GM21423 (cell line): ENCODE measurements around the gene CHTF18.
A peak's percentile ranks its signal among the peaks of the same experiment; 100 is the strongest.
"Not testable (repeated sequence)": the region's sequence is repeated elsewhere in the genome, so short reads cannot be mapped to it uniquely, and the experiment has no call there.

Source experiments
- ATAC-seq: cut with Tn5 transposase; IDR thresholded peaks from one replicate; pipeline ENCODE4 v1.9.1; 2021; ENCODE audit warnings: mild to moderate bottlenecking, moderate library complexity; ENCODE audit not compliant: unreplicated experiment

Gene CHTF18

DNA sequence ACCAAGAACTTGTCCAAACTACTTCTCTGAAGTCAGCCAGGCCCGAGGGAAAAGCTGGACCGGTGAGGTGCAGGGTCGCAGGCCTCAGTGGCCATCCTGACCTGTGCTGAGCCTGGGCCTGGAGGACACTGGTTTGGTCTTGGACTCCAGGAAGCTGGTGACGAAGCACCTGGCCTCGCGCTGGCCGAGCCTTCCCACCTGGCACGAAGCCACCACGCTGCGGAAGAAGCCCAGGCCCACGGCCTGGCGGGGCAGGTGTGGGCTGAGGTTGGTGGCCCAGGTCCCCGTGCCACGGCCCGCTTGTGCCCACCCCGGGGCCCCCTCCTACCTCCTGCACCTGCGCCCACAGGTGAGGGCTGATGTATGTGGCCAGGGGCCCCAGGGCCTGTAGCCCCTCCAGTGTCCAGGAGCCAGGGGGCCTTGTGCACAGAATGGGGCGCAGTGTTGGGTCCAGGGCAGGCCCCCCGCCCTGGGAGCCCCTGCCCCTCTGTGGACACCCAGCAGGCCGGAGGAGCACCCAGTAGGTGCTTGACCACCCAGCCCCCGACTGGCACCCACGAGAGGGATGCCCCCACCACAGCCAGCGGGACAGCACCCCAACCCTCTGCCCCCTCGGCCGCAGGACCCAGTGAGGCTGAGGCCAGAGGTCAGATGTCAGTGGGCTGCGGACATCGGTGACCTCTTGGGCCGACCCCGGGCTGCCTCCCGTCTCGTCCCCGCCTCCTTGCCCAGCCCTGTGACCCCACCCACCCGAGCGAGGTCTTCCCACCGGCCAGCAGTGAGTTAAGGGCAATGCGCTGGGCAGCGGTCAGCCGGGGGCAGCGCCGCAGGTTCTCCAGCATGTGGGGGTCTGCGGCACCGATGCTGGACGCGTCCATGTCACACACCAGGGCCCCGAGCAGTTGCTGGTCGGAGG lies 14.1 kb upstream of the CHTF18 start:
- ATAC-seq: no peak

GRCh38 chr16:775236-775796 lies 13.1 kb upstream of the CHTF18 start:
- ATAC-seq: no peak

- not testable (repeated sequence) for ATAC-seq
Observed at GRCh38 chr16:776298-776697, 12.1 kb upstream of the CHTF18 start.

DNA sequence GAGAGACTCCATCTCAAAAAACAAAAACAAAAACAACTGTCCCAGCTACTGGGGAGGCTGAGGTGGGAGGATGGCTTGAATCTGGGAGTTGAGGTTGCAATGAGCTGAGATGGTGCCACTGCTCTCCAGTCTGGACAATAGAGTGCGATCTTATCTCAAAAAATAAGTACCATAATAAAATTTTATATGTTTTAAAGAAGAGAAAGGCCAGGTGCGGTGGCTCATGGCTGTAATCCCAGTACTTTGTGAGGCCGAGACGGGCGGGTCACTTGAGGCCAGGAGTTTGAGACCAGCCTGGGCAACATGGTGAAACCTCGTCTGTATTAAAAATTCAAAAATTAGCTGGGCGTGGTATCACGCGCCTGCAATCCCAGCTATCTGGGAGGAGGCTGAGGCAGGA lies 11.6 kb upstream of the CHTF18 start:
- ATAC-seq: no peak

GRCh38 chr16:777826-778225 lies 10.6 kb upstream of the CHTF18 start:
- ATAC-seq: no peak

- no peak for ATAC-seq
Observed at GRCh38 chr16:778447-778846, 10.0 kb upstream of the CHTF18 start.

- ATAC-seq: no peak
Observed at GRCh38 chr16:778909-779527, 9.4 kb upstream of the CHTF18 start.

DNA sequence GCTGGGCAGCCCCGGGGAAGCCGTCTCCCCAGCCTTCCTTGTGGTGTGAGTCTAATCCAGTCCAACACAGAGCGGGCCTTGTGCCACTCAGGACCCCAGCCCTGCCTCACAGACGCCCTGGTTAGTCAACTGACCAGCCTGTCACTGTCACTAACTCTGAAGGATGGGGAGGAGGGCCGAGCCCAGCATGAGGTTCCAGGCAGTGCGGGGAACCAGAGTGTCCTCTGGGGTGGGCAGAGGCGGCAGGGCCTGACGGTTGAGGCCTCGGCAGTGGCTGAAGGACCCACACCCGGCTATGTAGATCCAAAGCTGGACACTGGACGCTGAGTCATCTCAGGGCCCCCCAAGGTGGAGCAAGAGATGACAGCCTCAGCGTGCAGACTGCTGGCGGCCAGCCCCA lies 8.9 kb upstream of the CHTF18 start:
- no peak for ATAC-seq

DNA sequence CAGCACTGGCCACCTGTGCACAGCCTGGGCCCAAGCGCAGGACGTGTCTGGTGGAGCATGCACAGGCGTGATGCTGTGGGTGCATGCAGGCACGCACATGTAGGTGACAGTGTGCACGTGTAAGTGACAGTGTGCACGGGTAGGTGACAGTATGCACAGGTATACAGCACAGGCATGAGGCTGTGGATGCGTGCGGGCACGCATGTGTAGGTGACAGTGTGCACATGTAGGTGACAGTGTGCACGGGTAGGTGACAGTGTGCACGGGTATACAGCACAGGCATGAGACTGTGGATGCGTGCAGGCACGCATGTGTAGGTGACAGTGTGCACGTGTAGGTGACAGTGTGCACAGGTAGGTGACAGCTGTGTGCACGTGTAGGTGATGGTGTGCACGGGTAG lies 8.1 kb upstream of the CHTF18 start:
- no peak for ATAC-seq

DNA sequence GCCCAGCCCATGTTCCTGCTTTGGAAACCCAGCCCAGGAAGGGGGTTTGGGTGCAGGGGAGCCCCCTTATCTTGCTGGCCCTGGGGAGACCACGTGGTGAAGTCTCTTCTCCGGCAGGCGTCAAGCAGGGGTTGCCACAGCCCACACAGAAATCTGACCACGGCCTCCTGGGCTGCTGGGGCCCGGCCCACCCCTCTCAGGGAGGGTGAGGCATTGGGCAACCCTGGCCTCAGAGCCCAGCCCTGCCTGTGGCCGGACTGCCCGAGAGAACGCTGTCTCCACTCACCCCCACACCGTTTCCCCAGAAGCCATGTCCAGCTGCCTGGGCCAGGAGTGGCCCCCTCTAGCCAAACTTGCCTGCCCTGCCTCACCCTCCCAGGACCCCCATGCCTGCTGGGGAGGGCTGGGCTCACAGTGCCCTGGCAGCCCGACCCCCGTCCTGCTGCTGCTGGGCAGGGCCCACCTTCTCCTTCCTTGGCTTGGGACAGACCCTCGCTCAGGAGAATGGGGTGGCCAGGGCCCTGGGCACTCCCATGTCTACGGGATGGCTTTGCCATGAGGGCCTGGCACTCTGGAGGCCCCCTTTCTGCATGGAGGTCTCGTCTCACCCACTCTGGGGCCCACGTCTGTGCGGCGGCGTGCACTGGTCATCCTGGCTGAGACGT lies 6.9 kb upstream of the CHTF18 start:
- ATAC-seq: no peak

- ATAC-seq: no peak
Observed at GRCh38 chr16:782258-782657, 6.2 kb upstream of the CHTF18 start.

DNA sequence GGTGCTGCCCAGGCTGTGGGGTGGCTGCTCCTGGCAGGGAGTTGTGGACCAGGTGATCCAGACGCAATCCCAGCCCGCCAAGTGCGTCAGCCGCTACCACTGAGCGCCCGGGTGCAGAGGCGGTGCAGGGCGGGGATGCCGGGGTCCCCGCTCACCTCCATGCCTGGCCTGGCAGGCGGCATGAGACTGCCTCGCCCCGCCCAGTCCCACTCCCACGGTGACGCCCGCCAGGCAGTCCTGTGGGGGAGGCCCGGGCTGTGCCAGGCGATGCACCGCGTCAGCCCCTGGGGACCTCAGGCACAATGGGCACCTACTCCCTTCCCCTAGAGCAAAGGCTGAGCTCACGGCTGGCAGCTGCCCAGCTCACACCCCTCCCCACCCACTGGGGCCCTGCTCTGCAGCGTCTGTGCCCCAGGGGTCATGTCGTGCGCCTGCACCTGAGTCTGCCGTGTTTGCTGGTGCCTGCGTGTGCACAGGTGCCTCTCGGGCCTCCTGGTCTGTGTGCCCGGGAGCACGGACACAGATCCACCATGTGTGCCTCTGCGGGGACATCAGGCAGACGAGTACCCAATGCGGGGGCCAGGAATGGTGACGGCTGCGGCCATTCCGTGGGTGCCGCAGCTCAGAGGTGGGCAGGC lies 5.5 kb upstream of the CHTF18 start:
- no peak for ATAC-seq

DNA sequence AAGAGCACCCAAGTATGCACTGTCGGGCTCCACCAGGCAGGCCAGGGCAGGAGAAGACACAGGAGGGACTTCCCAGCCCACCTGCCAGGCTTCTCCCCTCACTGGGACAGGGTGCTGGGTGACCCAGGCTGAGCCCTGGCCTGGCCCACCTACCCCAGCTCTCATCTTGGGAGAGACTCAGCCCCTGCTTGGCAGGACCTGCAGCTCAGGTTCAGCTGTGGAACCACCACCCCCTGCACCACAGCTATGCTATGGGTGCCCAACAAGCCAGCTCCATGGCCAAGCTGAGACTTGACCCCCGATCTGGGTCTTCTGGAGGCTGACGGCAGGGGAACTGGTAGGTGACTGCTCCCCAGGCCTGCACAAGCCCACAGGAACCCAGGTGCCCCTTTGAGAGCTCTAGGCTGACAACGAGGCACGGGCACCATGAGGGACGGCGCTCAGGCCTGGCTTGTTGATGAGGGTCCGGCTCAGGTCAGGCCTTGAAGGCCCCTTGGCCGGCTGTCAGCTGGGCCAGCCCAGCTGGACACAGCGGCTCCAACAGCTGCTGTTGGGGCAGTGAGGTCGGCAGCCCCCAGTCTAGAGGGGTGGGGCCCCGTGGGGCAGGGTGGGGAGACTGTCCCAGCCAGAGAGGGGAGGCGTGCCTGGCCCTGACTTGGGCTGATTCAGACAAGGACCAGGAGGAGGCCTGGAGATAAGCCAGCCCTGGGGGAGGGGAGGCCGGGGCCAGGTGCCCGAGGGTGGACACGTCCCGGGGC lies 4.8 kb upstream of the CHTF18 start:
- no peak for ATAC-seq

DNA sequence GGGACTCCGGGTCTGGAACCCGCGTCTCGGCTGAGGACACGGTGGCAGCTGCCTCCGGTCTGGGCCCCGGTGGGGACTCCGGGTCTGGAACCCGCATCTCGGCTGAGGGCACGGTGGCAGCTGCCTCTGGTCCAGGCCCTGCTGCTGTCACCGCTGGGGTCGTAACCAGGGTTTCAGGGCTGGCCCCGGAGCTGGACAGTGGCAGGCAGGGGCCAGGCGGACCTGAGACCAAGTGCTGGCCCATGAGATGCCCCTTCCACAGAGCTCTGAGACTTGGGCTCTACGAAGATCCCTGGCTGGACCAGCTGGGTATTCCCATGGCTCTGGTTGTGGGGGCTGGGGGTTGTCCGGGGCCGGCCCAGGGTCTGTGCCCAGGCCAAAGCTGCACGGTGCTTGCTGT lies 4.0 kb upstream of the CHTF18 start:
- ATAC-seq: no peak

DNA sequence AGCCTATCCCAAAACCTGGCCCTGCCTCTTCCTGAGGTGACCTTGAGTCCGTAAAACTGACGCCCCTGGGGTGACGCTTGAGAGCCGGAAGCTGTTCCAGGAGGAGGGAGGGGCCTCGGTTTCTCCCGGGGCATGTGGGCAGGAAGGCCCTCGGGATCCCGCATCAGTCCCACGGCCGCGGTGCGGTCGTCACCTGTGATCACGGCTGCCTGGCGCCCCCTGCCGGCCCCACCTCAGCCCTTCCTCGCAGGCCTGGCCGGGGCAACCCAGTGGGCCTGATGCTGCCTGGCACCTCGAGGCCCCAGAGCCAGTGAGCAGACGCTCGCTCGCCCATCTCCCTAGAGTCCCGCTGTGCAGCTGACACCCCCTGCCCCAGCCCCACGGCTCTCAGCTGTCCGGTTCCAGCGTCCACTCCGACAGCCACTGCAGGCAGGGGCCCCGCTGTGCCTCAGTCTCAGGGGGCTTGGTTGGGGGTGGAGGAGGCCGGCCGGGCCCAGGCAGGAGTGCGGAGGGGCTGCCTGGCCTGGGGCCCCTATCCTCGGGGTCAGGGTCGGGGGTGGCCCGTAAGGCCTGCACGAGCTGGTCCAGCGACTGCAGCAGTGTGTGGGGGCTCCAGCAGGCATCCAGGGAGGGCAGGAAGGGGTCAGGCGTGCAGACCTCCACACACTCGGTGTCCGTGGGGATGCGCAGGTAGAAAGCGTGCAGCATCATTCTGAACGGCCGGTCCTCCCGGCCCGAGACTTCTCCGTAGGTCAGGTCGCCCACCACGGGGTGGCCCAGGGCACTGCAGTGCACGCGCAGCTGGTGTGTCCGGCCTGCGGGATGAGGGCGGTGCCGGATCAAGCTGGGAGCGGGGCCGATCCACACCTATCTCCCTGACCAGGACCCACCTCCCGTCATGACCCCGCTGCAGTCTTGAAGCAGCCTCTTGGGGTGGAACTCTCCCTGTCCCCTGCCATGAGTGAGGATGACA lies 2.6 kb upstream of the CHTF18 start:
- no peak for ATAC-seq

DNA sequence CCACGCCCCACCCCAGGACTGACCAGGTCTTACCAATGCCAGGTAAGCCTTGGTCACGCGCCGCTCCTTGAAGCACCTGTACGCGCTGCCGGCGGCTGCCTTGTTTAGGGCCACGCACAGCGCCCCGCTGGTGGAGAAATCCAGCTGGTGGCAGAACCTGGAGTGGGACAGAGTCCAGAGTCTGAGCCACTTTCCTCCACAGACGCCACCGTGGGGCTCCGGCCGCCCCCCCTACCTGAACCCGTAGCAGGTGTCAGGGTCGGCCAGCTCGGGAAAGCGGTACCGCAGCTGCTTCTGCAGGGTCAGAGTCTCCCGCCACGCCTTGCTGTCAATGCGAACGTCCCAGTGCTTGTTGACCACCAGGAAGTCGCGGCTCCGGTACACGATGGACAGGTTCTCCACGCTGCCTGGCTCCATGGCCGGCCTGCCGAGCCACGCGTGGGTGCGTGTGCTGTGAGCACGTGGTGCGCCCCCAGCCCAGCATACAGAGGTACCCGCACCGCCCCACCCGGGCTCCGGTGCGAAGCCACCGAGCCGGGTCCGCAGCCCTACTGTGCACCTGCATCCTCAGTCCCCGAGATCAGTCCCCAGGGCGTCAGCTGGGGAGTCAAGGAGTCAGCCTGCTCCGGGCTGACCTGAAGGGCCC lies 976 bp upstream of the CHTF18 start:
- ATAC-seq: no peak

DNA sequence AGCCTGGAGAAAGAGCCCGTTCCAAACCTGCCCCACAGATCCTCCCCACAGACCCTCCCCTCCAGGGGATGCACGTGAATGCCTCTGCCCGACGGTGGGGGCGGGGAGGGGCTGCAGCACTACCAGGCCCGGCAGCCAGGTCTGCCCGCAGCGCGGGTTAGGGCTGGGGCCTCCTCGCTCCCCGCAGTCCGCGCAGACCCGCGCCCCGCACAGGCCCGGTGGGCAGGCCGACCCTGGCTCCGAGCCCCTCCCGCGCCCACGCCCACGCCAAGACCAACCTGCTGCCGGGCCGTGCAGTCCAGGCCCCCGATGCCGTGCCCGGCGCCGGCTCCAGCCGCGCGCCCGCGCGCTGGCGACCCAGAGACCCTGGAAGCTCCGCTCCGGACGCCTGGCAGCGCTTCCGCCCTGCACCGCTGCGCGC lies 432 bp upstream of the CHTF18 start, which contains the start of gene RPUSD1:
Gene RPUSD1, minus strand, starts transcription at position 404 of the 421 bp plus-strand sequence. CDS start 644 bp downstream, outside the sequence.
- peak; percentile 23 for ATAC-seq

DNA sequence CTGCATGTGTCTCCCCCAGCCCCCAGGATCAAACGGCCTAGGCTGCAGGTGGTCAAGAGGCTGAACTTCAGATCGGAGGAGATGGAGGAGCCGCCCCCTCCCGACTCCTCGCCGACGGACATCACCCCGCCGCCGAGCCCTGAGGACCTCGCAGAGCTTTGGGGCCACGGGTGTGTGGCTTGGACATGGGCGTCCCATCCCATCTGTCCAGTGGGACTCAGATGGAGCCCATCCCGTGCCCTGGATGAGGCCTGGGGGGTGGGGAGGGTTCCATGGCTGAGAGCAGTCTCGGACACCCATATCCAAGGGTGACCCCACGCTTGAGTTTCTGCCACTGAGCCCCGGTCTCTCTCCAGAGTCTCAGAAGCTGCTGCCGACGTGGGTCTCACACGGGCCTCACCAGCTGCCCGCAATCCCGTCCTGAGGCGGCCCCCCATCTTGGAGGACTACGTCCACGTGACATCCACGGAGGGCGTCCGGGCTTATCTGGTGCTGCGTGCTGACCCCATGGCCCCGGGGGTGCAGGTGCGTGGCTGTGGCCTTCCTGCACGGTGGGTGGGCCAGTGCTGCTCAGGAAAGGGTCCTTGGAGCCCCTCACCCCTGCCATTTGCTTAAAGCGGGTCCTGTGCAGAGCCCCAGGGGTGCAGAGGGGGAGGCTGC lies 901 bp downstream of the CHTF18 start:
- no peak for ATAC-seq
